Activated T-helper 1 cell treated with anti-CD3 and anti-CD28 coated beads, Interleukin-12 subunit alpha, Interleukin-12 subunit beta, Interleukin-2, Interleukin-4 antibody, amounts not matched to agents 30 ng/mL and 10 ng/mL and 1 ng/mL, durations not matched to agents 14 hours and 24 hours and 36 hours (primary cell): ENCODE results near the gene LAMTOR2. TPM values are rescaled to one million over a fixed set of nuclear protein-coding genes. Genes with fewer than 3 reads are reported as not detected.

Experiments used
- DNase-seq: peaks from one replicate; pipeline ENCODE4 v3.0.0; 2021; ENCODE audit warnings: low spot score
- H3K27ac Mint-ChIP-seq: one replicate; pipeline ENCODE4 v1.8.0; 2021; ENCODE audit warnings: mild to moderate bottlenecking, mixed read lengths
- H3K27me3 Mint-ChIP-seq: one replicate; pipeline ENCODE4 v1.8.0; 2022; ENCODE audit warnings: mild to moderate bottlenecking, moderate library complexity, mixed read lengths; ENCODE audit not compliant: insufficient read depth
- H3K36me3 Mint-ChIP-seq: one replicate; pipeline ENCODE4 v1.8.0; 2021; ENCODE audit warnings: low read depth, mixed read lengths
- H3K4me1 Mint-ChIP-seq: one replicate; pipeline ENCODE4 v1.8.0; 2021; ENCODE audit warnings: low read depth, mixed read lengths
- H3K4me3 Mint-ChIP-seq: one replicate; pipeline ENCODE4 v1.8.0; 2021; ENCODE audit warnings: mild to moderate bottlenecking, moderate library complexity, mixed read lengths
- H3K9me3 Mint-ChIP-seq: one replicate; pipeline ENCODE4 v1.8.0; 2021; ENCODE audit warnings: mixed read lengths
- intact Hi-C: fragments of 100-400 bp; cut with micrococcal nuclease; formaldehyde crosslinking; loops from one replicate; pipeline ENCODE4 v1.15.1; 2024
- total RNA-seq: library from RNA; stranded (reverse); gene quantifications from 2 replicates; pipeline ENCODE4 v1.2.3, GENCODE V29; 2022

LAMTOR2 gene
- total RNA-seq, 1 donor from 2014 or later: 66.8 TPM

DNA sequence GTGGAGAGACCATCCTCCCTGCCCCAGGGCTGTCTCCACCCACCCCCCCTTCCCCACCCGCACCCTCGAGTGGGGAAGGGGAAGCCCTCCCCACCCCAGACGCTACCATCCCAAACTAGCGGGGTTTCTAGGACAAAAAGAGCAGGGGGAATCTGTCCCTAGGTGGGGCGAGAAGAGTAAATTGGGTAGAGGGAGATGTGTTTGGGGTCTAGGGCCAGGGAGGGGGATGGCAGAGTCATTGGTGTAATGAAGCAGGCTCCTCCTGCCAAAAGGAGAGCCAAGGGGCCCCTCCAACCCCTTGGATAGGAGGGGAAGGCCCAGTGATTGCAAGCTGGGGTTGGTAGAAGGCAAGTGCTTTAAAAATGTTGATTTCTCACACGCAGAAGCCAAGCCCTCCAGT lies 17.7 kb downstream of the LAMTOR2 start:
- Mint-ChIP-seq H3K4me3 (no peak overlapping the region), H3K4me1 (peaks cover 5% of the 10 kb centered on the region)

DNA sequence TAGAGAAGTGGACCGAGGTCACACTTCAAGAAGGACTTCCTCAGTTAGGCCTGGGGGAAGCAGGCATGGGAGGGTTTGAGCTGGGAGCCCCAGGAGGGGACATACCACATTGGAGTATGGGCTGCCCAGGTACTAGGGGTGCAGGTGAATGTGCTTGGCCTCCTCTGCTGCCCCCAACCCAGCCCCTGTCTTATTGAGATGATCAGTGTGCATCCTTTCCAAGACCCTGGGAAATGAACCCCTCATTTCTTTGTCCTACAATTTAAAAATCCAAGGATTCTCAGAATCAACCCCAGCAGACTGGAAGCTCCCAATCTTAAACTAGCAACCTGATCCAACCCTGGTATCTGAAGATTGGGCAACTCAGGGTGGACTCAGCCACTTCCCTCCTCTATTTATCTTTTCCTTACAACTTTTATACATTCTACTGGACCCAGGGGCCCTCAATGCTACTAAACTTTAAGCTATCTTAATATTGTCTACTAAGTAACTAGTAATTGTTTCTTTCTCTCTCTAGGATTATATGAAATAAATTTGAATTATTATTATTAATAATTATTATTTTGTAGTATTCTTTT lies 18.6 kb downstream of the LAMTOR2 start:
- no peak overlapping the region for H3K4me3 Mint-ChIP-seq

More for the DNA sequence above, 17.7 kb downstream of the LAMTOR2 start:
- no peak overlapping the region for H3K27ac Mint-ChIP-seq
- peaks cover 20% of the 10 kb centered on the region for H3K27me3 Mint-ChIP-seq
- no peaks in the 10 kb centered on the region for H3K9me3 Mint-ChIP-seq
- H3K36me3 Mint-ChIP-seq: no peaks in the 10 kb centered on the region
- intact Hi-C loops: no loop called here
- DNase-seq: no peak

DNA sequence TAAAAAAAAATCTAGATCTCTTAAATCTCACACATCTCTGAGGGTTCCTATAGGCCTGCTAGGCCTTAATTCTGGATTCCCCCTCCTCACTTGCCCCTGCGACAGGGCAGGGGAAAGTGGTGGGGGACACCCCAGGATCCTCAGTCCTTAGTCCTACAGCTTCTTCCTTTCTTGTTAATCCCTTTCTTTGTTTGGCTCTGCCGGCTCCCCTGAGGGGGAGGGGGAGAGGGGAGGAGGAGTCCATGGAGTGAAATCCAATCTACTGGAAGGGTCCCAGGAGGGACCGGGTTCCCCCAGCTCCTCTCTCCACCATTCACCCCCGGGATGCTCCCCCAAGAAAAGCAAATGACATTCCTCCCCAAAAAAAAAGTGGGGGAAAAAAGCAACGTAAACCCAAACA lies 19.2 kb downstream of the LAMTOR2 start:
- Mint-ChIP-seq H3K4me3 (no peak overlapping the region), H3K27ac (no peak overlapping the region), H3K36me3 (no peaks in the 10 kb centered on the region), H3K27me3 (peaks cover 26% of the 10 kb centered on the region), H3K4me1 (peaks cover 5% of the 10 kb centered on the region), H3K9me3 (no peaks in the 10 kb centered on the region)
- DNase-seq: no peak
- intact Hi-C loops: no loop called here

More for the DNA sequence above, 18.6 kb downstream of the LAMTOR2 start:
- Mint-ChIP-seq H3K27me3 (peaks cover 22% of the 10 kb centered on the region), H3K4me1 (peaks cover 5% of the 10 kb centered on the region), H3K9me3 (no peaks in the 10 kb centered on the region), H3K36me3 (no peaks in the 10 kb centered on the region), H3K27ac (no peak overlapping the region)
- DNase-seq: no peak
- intact Hi-C loops: no loop called here

DNA sequence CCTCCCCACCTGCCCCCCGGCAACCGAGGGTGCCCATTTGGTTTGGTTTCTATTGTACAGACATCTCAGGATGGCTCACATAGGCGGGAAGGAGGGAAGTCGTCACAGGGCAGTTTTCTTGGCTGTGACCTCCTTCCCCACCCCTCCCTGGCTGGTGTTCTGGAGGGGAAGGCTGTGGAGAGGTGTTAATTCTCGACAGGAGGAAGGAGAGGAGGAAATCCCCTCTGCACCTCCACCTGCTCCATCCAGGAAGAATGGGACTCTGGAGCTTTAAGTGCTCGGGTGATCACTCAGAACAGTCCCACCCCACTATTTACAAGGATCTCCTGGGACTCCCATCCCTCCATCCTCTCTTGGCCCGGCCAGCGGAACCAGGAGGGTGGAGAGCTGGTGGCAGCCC lies 20.1 kb downstream of the LAMTOR2 start:
- H3K4me1 Mint-ChIP-seq: peaks cover 5% of the 10 kb centered on the region
- H3K36me3 Mint-ChIP-seq: no peaks in the 10 kb centered on the region
- H3K27me3 Mint-ChIP-seq: peaks cover 32% of the 10 kb centered on the region
- intact Hi-C loops: no loop called here
- H3K4me3 Mint-ChIP-seq: no peak overlapping the region
- no peak for DNase-seq
- no peak overlapping the region for H3K27ac Mint-ChIP-seq
- H3K9me3 Mint-ChIP-seq: no peaks in the 10 kb centered on the region

DNA sequence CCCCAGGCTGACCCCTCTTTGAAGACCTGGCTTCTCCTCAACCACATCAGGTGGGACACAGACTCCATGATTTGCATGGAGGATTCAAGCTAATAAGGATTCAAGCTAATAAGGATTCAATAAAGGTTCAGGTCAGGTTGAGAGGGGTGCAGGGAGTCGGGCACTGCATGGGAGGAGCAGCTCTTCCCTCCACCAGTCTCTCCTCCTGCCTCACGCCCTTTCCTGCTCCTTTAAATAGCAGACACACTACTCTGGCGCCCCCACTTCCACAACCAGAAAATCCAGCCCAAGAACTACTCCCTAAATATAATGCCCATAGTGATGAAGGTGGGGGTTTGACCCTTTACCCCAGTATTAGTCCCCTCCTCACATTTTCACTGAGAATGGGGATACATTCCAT lies 20.6 kb downstream of the LAMTOR2 start:
- peaks cover 37% of the 10 kb centered on the region for H3K27me3 Mint-ChIP-seq
- H3K27ac Mint-ChIP-seq: no peak overlapping the region
- H3K9me3 Mint-ChIP-seq: no peaks in the 10 kb centered on the region
- no peak overlapping the region for H3K4me3 Mint-ChIP-seq
- no peaks in the 10 kb centered on the region for H3K36me3 Mint-ChIP-seq
- peaks cover 5% of the 10 kb centered on the region for H3K4me1 Mint-ChIP-seq
- intact Hi-C loops: no loop called here
- DNase-seq: no peak

DNA sequence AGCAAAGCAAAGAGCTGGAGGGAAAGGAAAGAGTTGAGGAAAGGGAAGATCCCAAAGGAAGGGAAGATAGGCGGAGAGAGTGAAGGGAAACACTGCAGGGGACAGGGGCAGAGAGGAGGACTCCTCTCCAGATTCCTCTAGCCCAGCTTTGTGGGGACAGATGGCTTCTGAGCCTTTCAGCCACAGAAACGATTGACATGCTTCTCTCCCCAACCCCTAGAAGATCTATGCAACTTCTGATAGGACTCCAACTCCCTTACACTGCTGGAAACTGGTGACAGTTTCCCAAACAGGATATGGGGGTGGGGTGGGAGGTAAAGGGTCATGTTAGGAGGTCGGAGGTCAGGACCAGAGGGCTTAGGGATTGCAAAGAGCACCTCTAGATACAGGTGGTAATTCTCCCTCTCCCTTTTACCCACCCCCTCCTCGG lies 21.2 kb downstream of the LAMTOR2 start:
- no peaks in the 10 kb centered on the region for H3K9me3 Mint-ChIP-seq
- intact Hi-C loops: no loop called here
- no peak for DNase-seq
- H3K4me3 Mint-ChIP-seq: no peak overlapping the region
- H3K36me3 Mint-ChIP-seq: no peaks in the 10 kb centered on the region
- no peak overlapping the region for H3K27ac Mint-ChIP-seq
- H3K4me1 Mint-ChIP-seq: peaks cover 5% of the 10 kb centered on the region
- H3K27me3 Mint-ChIP-seq: peaks cover 43% of the 10 kb centered on the region

DNA sequence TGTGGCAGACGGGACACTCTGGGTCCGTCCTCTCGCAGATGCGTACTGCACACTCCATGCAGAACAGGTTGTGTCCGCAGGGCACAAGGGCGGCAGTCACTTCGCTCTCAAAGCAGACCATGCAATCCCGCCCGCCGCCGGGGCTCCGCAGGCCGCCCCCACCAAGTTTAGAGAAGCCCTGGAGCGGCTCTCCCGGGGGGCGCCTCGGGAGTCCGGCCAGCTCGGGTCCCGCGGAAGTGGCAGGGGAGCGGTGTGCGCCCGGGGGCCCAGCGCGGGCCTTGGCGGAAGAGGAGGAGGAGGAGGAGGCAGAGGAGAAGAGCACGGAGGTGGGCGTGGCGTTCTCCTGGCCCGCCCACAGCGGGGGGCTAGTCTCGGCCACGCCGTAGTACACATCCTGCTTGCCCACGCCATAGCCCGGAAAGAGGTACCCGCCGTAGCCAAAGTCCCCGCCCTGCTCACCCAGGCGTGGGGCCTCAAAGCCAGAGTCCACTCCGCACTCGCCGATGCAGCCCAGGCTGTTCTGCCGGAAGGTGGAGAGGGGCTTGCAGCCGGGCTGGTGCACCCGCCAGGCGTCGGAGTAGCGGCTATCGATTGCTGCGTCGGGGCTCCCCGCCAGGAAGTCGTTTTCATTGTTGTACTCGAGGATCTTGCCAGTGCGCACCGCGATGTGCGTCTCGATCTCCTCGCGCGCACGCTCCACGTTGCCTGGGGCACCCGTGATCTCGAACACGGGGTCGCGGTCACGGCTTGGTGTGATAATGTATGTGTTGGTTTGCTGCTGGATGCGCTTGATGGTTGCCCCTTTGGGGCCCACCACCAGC lies 22.2 kb downstream of the LAMTOR2 start:
- intact Hi-C loops: no loop called here
- Mint-ChIP-seq H3K36me3 (no peaks in the 10 kb centered on the region), H3K4me3 (no peak overlapping the region), H3K9me3 (no peaks in the 10 kb centered on the region), H3K4me1 (peaks cover 5% of the 10 kb centered on the region), H3K27me3 (peaks cover 46% of the 10 kb centered on the region), H3K27ac (no peak overlapping the region)
- no peak for DNase-seq

DNA sequence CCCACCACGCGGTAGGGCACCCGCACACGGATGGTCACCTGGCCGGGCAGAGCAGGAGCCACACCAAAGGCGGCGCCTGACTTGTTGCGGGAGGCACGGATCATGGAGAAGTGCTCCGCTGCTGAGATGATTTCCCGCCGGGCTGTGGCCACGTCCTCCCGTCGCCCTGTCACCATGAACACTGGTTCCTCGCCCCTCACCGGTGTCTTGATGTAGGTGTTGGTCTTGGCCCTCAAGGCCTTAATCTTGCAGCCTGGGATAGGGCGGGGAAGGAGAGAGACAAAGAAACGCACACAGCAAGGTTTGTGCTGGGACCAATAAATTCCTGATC lies 22.8 kb downstream of the LAMTOR2 start:
- intact Hi-C loops: no loop called here
- DNase-seq: no peak
- H3K4me3 Mint-ChIP-seq: no peak overlapping the region
- no peak overlapping the region for H3K27ac Mint-ChIP-seq
- H3K36me3 Mint-ChIP-seq: no peaks in the 10 kb centered on the region
- peaks cover 45% of the 10 kb centered on the region for H3K27me3 Mint-ChIP-seq
- peaks cover 5% of the 10 kb centered on the region for H3K4me1 Mint-ChIP-seq
- H3K9me3 Mint-ChIP-seq: no peaks in the 10 kb centered on the region

DNA sequence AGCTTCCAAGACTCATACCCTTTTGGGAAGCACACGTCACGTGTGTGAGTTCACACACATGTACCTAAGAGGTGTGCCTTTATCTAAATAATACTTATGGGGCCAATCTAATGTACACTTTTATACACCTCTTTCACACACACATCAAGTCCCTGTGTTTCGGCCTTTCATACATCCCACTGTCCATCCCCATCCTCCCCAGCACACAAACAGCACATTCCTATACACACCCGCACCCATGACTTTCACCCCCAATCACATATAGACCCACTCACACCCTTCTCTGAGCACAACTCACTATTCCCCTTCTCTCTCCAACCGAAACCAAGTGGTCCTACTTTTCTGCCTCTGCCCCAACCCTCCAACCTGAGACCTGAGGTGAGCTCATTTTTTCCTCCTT lies 24.1 kb downstream of the LAMTOR2 start:
- no peak overlapping the region for H3K4me3 Mint-ChIP-seq
- H3K36me3 Mint-ChIP-seq: no peaks in the 10 kb centered on the region
- H3K9me3 Mint-ChIP-seq: no peaks in the 10 kb centered on the region
- DNase-seq: no peak
- H3K4me1 Mint-ChIP-seq: peaks cover 5% of the 10 kb centered on the region
- intact Hi-C loops: no loop called here
- H3K27me3 Mint-ChIP-seq: peaks cover 45% of the 10 kb centered on the region
- H3K27ac Mint-ChIP-seq: peak overlapping the region; percentile 15

DNA sequence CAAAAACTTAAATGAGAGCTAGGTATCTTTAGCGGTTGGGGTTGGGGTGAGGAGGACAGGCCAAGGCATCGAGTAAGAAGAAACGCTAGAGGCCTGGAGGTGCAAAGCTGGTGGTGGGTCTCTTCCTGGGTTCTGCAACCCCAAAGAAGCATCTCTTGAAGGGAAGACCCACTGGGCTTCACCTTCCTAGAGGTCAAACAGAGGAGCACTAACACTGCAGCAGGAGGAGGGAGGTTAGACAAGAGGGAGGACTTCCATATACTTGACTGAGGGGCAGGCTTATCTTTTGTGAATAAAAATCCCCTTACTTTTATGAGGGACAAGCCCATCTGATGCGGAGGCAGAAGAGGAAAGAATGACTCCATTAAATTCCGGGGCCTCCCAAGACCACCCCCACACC lies 25.2 kb downstream of the LAMTOR2 start:
- H3K27ac Mint-ChIP-seq: no peak overlapping the region
- H3K9me3 Mint-ChIP-seq: no peaks in the 10 kb centered on the region
- peaks cover 10% of the 10 kb centered on the region for H3K4me1 Mint-ChIP-seq
- peaks cover 55% of the 10 kb centered on the region for H3K27me3 Mint-ChIP-seq
- intact Hi-C loops: no loop called here
- DNase-seq: no peak
- peak overlapping the region; percentile 11 for H3K4me3 Mint-ChIP-seq
- H3K36me3 Mint-ChIP-seq: no peaks in the 10 kb centered on the region

DNA sequence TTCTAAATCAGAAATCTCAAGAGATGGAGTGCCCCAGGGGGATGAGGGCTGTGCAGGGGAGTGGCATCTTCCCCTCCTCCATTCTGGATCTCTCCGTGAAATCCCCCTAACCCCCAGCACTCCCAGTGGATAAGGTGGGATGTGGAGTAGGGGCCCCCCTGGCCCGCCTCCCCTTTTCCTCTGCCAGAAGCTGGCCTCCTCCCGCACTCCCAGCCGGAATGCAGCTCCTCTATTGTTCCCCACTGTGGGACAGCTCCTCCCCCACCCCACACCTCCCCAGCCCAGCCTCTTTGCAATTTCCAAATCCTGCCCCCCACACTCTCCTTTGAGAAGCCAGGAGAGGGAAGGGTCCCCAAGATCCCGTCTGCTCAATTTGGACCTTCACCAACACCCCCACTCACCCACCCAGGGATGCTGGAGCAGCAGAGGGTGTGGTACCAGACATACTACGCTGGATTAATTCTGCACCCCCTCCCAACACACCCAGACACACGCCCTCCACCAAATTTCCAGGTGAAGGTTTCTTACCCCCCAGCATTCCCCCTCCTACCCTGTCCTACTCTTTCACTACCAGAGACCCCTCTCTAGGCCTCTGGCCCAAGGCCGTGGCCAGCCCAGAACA lies 25.8 kb downstream of the LAMTOR2 start:
- Mint-ChIP-seq H3K27me3 (peaks cover 58% of the 10 kb centered on the region), H3K36me3 (no peaks in the 10 kb centered on the region), H3K9me3 (no peaks in the 10 kb centered on the region), H3K4me3 (no peak overlapping the region), H3K27ac (no peak overlapping the region), H3K4me1 (peaks cover 10% of the 10 kb centered on the region)
- DNase-seq: no peak
- intact Hi-C loops: no loop called here

DNA sequence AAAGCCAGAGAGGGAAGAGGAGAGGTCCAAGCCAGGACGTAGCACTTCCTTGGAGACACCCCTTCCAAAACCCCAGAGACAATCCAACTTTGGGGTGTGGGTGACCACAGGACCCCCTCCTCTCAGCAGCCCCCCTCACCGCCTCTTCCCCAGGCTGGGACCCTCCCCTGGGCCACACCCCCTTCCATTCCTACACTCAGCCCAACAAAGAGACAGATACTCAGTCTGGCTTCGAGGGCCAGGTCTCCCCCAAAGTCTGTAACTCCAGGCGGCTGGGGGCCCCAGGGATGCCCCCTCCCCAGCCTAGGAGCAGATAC lies 26.2 kb downstream of the LAMTOR2 start:
- intact Hi-C loops: no loop called here
- Mint-ChIP-seq H3K36me3 (no peaks in the 10 kb centered on the region), H3K27ac (no peak overlapping the region), H3K27me3 (peaks cover 61% of the 10 kb centered on the region), H3K4me3 (peak overlapping the region; percentile 62), H3K9me3 (no peaks in the 10 kb centered on the region), H3K4me1 (peaks cover 5% of the 10 kb centered on the region)
- DNase-seq: no peak

DNA sequence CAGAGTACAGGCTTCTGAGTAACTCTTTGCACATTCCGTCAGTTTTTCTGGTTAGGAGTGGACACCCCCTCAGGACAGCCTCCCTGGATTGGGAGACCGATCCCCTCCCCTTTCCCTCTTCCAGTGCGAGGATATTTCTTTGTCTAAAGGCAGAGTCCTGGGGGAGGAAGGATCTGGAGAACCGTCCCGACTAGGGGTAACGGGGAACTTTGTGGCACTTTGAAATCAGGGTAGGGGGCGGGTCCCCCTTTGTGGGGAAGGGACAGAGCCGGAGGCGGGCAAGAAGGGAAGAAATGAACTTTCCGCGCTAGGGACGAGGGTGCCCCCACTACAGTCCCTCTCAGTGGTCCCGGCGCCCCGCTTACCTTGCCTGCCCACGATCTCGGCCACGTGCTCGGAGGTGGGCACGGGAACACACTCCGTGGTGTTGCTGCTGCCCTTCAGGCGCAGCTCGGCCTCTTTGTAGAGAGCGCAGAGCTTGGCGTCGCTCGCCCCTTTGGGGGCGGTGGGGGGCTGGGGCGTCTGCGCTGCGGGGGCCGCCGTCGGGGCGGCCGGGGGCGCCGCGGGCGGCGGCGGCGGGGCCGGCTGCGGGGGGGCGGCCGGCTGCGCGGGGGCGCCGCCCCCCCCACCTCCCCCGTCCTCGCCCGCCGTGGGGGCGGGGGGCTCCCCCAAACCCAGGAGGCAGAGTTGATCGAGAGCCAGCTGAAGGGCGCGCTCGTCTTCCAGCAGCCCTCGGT lies 26.8 kb downstream of the LAMTOR2 start:
- Mint-ChIP-seq H3K36me3 (no peaks in the 10 kb centered on the region), H3K9me3 (no peaks in the 10 kb centered on the region), H3K27me3 (peaks cover 67% of the 10 kb centered on the region), H3K4me3 (peak overlapping the region; percentile 78), H3K27ac (no peak overlapping the region), H3K4me1 (peaks cover 5% of the 10 kb centered on the region)
- intact Hi-C loops: no loop called here
- no peak for DNase-seq
